ENCODE data around the gene ATXN1.

Gene ATXN1

DNA sequence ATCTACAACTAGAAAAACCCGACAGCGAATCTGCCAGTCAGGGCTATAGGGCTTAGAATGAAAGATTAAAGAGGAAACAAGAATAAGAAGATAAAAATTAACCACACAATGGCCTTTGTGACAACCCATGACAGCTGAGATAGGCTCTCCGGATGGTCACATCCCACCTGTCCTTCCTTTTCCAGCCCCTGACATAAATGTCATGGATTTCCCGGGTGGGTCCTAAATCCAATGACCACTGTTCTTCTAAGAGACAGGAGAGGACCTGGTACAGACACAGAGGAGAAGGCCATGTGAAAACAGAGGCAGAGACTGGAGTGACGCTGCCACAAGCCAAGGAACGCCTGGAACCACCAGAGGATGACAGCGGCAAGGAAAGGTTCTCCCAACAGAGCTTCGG, 41.8 kb downstream of the ATXN1 start:
- Histone ChIP-seq H3K9me3 (ENCODE audit: insufficient read depth, low read depth, low read length) (no peaks in the 10 kb centered on the region), H2AFZ (ENCODE audit: low read length) (no peak overlapping the region), H3K4me3 (ENCODE audit: low read length, poor library complexity, severe bottlenecking) (no peak overlapping the region), H4K20me1 (ENCODE audit: insufficient read depth, low read length, poor library complexity, severe bottlenecking) (peaks cover 11% of the 10 kb centered on the region), H3K9me2 (replicated peaks; ENCODE audit: low read depth, low read length) (no peaks in the 10 kb centered on the region), H3K4me1 (ENCODE audit: insufficient read depth, low read length, poor library complexity, severe bottlenecking) (peaks cover 45% of the 10 kb centered on the region), H3K36me3 (ENCODE audit: insufficient read depth, low read length) (no peaks in the 10 kb centered on the region), H3K9ac (ENCODE audit: low read depth, low read length, poor library complexity, severe bottlenecking) (no peak overlapping the region), H3K79me2 (ENCODE audit: insufficient read depth, low read length) (peaks cover 52% of the 10 kb centered on the region), H3K27me3 (ENCODE audit: insufficient read depth, low read length, poor library complexity, severe bottlenecking) (no peaks in the 10 kb centered on the region), H3K4me2 (ENCODE audit: low read depth, low read length, poor library complexity, severe bottlenecking) (no peak overlapping the region), H3F3A (ENCODE audit: low read depth) (no peaks in the 10 kb centered on the region)
- no peak for TF ChIP-seq EZH2phosphoT487 (IDR thresholded peaks at IDR 0.05; ENCODE audit: borderline replicate concordance)
- TF ChIP-seq, protein P1, sequence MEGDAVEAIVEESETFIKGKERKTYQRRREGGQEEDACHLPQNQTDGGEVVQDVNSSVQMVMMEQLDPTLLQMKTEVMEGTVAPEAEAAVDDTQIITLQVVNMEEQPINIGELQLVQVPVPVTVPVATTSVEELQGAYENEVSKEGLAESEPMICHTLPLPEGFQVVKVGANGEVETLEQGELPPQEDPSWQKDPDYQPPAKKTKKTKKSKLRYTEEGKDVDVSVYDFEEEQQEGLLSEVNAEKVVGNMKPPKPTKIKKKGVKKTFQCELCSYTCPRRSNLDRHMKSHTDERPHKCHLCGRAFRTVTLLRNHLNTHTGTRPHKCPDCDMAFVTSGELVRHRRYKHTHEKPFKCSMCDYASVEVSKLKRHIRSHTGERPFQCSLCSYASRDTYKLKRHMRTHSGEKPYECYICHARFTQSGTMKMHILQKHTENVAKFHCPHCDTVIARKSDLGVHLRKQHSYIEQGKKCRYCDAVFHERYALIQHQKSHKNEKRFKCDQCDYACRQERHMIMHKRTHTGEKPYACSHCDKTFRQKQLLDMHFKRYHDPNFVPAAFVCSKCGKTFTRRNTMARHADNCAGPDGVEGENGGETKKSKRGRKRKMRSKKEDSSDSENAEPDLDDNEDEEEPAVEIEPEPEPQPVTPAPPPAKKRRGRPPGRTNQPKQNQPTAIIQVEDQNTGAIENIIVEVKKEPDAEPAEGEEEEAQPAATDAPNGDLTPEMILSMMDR (conservative IDR thresholded peaks at IDR 0.05; ENCODE audit: low read length) = no peak

DNA sequence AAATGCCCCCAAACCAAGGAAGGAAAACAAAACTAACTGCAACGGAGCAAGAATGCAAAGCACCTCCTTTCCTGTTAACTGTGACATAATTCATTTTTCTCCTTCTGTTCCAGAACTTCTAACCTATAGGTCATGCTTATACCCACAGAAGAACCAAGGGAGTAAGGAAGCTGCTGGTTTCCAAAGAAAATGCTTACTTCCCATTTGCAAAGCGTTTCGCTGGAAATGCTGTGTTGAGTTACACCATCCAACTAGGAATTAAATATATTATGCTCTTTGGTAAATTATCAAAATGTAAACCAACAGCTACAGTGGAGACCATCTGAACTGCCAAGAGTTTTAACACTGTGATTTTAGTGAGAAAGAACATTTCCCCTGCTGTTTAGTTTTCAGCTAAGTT, 42.9 kb downstream of the ATXN1 start:
- Histone ChIP-seq H3K4me1 (ENCODE audit: insufficient read depth, low read length, poor library complexity, severe bottlenecking) (peaks cover 42% of the 10 kb centered on the region), H3F3A (ENCODE audit: low read depth) (no peaks in the 10 kb centered on the region), H3K9ac (ENCODE audit: low read depth, low read length, poor library complexity, severe bottlenecking) (no peak overlapping the region), H3K27me3 (ENCODE audit: insufficient read depth, low read length, poor library complexity, severe bottlenecking) (no peaks in the 10 kb centered on the region), H4K20me1 (ENCODE audit: insufficient read depth, low read length, poor library complexity, severe bottlenecking) (peaks cover 5% of the 10 kb centered on the region), H3K4me3 (ENCODE audit: low read length, poor library complexity, severe bottlenecking) (no peak overlapping the region), H2AFZ (ENCODE audit: low read length) (no peak overlapping the region), H3K79me2 (ENCODE audit: insufficient read depth, low read length) (peaks cover 57% of the 10 kb centered on the region), H3K9me3 (ENCODE audit: insufficient read depth, low read depth, low read length) (no peaks in the 10 kb centered on the region), H3K9me2 (replicated peaks; ENCODE audit: low read depth, low read length) (no peaks in the 10 kb centered on the region), H3K4me2 (ENCODE audit: low read depth, low read length, poor library complexity, severe bottlenecking) (no peak overlapping the region), H3K36me3 (ENCODE audit: insufficient read depth, low read length) (no peaks in the 10 kb centered on the region)
- no peak for TF ChIP-seq EZH2phosphoT487 (IDR thresholded peaks at IDR 0.05; ENCODE audit: borderline replicate concordance)
- TF ChIP-seq, protein P1 (conservative IDR thresholded peaks at IDR 0.05; ENCODE audit: low read length) = no peak

DNA sequence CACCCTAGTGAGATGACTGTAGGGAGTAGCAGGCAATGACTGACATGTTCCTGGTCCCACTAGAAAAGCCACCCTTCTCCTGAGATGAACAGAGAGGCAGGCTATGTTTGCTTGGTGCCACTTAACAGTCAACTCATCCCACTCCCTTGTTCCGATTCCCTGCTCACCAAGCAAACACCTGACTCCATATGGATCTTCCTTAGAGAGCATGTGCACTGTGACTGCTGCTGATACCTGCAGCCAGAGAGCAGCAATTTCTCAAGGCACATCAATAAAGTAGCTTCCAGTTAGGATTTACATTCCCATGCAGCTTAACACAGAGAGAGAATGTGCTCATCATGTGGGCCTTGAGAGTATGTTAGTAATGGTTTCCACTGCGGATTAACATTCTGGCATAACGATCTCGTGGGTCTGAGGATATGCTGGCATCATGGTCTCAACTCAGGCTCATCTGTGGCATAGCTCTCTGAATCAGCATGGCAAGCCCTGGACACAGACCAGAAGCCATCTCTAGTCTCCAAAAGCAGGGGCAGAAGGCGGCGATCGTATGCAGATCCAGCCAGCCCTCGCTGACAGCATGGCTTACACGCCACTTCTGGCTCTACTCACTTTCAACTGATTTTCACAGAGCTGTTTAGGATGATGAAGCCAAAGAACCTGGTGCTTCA, 43.9 kb downstream of the ATXN1 start:
- no peak for TF ChIP-seq EZH2phosphoT487 (IDR thresholded peaks at IDR 0.05; ENCODE audit: borderline replicate concordance)
- TF ChIP-seq, protein P1 (conservative IDR thresholded peaks at IDR 0.05; ENCODE audit: low read length) = no peak
- no peak overlapping the region for H3K4me3 ChIP-seq (ENCODE audit: low read length, poor library complexity, severe bottlenecking)
- no peak overlapping the region for H3K4me2 ChIP-seq (ENCODE audit: low read depth, low read length, poor library complexity, severe bottlenecking)
- H3K27me3 ChIP-seq (ENCODE audit: insufficient read depth, low read length, poor library complexity, severe bottlenecking) = no peaks in the 10 kb centered on the region
- H3K9me2 ChIP-seq (replicated peaks; ENCODE audit: low read depth, low read length) = no peaks in the 10 kb centered on the region
- no peak overlapping the region for H2AFZ ChIP-seq (ENCODE audit: low read length)
- H3F3A ChIP-seq (ENCODE audit: low read depth) = peaks cover 4% of the 10 kb centered on the region; the same call in 1 of the 2 replicates
- H3K79me2 ChIP-seq (ENCODE audit: insufficient read depth, low read length) = peaks cover 54% of the 10 kb centered on the region
- H3K9ac ChIP-seq (ENCODE audit: low read depth, low read length, poor library complexity, severe bottlenecking) = no peak overlapping the region
- H3K4me1 ChIP-seq (ENCODE audit: insufficient read depth, low read length, poor library complexity, severe bottlenecking) = peaks cover 42% of the 10 kb centered on the region
- H3K9me3 ChIP-seq (ENCODE audit: insufficient read depth, low read depth, low read length) = no peaks in the 10 kb centered on the region
- H4K20me1 ChIP-seq (ENCODE audit: insufficient read depth, low read length, poor library complexity, severe bottlenecking) = no peaks in the 10 kb centered on the region
- no peaks in the 10 kb centered on the region for H3K36me3 ChIP-seq (ENCODE audit: insufficient read depth, low read length)

Measured in Loucy (cell line).